ENCODE measurements around the gene SYTL1.

- TF ChIP-seq YY1 (IDR thresholded peaks at IDR 0.05; ENCODE audit: insufficient read depth, insufficient read length) = no peak
- no peak for TF ChIP-seq ZNF274 (IDR thresholded peaks at IDR 0.05; ENCODE audit: low read depth, low read length)
Measured at GRCh38 chr1:27314737-27315136, 27.1 kb upstream of the SYTL1 start.

Measured in NT2/D1 (cell line).